ENCODE measurements around the gene RAB3A. TPM values are rescaled to one million over a fixed set of nuclear protein-coding genes. Genes with fewer than 3 reads are reported as not detected.

Gene RAB3A
- total and polyA plus RNA-seq, 9 of the 15 experiments (the other 6 are each of a cell fraction or from before 2014, with no cell fraction given) = 0.17 to 5.1 (median 0.90) TPM; not detected in 1

- TF ChIP-seq TFAP4 (CRISPR knock-in tag; IDR thresholded peaks at IDR 0.05; ENCODE audit: borderline replicate concordance) (0 out of 2 replicates have a peak, but pooled peaks have one; percentile 26), VEZF1 (CRISPR knock-in tag; IDR thresholded peaks at IDR 0.05) (peak; percentile 37; the same call in 1 of the 2 replicates), HOMEZ (CRISPR knock-in tag; IDR thresholded peaks at IDR 0.05) (no peak)
Measured at GRCh38 chr19:18225702-18226468, 22.0 kb upstream of the RAB3A start, which contains the start of gene PDE4C (continued).

- intact Hi-C loops (cut with micrococcal nuclease) = no loop called here
- no peak for DNase-seq (ENCODE audit: extremely low read depth in 1 of 4, low spot score in 3 of 4)
- Histone ChIP-seq H2AFZ (ENCODE audit: low read depth, low read length) (peak overlapping the region; percentile 83), H3K4me2 (ENCODE audit: insufficient read depth, low read length) (peak overlapping the region; percentile 87), H3K9me3 (replicated peaks; ENCODE audit: control insufficient read depth, insufficient read depth, low read depth, low read length) (no peaks in the 10 kb centered on the region), H3K9ac (ENCODE audit: insufficient read depth in 1 of 2, low read depth in 2 of 2, low read length in 2 of 2) (peak overlapping the region; percentile 82 to 83; a peak in 3 of 4 replicates), H3K36me3 (ENCODE audit: control insufficient read depth, insufficient read depth, low read length) (no peaks in the 10 kb centered on the region), H3K27ac (ENCODE audit: extremely low read depth, low read depth, low read length) (peak overlapping the region; percentile 84; the same call in 2 of the 3 replicates), H3K27me3 (ENCODE audit: control insufficient read depth in 2 of 2, insufficient read depth in 2 of 2, low read length in 2 of 2) (no peaks in the 10 kb centered on the region; a peak in 1 of 5 replicates), H3K4me3 (no peak overlapping the region), H3K4me1 (replicated peaks in 1 of 2; ENCODE audit: control insufficient read depth in 2 of 2, insufficient read depth in 2 of 2, low read length in 2 of 2) (peaks cover 21 to 56% of the 10 kb centered on the region in 2 experiments; a peak in 4 of 5 replicates), H3K79me2 (ENCODE audit: control insufficient read depth, insufficient read depth, low read length) (no peaks in the 10 kb centered on the region), H3K9me1 (ENCODE audit: control insufficient read depth, insufficient read depth, low read length) (no peaks in the 10 kb centered on the region), H4K20me1 (replicated peaks; ENCODE audit: control insufficient read depth, insufficient read depth, low read length) (peaks cover 5% of the 10 kb centered on the region; the same call in 1 of the 2 replicates)
- CTCF ChIA-PET (ENCODE audit: low intra/inter-chr PET ratio) = no interaction called here
- POLR2A ChIA-PET = interaction anchor here (1.8 kb wide), 1 partner anchor 11 kb away, joined by 5 read pairs; no protein-coding TSS in a partner anchor
- BruUV-seq (replicated peaks) = no TSS peak
- no peak for FAIRE-seq
- 25% methylated on average over 8 of the region's 16 CpGs for WGBS (ENCODE audit: insufficient coverage, low coverage, missing lambda C conversion rate)
- ATAC-seq = no peak
- in situ Hi-C loops (cut with MboI) = no loop called here
- TF ChIP-seq ZNF239 (CRISPR knock-in tag; IDR thresholded peaks at IDR 0.05) (no peak), ZNF592 (IDR thresholded peaks at IDR 0.05) (no peak), U2AF1 (optimal IDR thresholded peaks at IDR 0.05; ENCODE audit: low read depth, low read length) (no peak), CCAR2 (IDR thresholded peaks at IDR 0.05; ENCODE audit: low read depth, low read length) (no peak), ZNF766 (CRISPR knock-in tag; conservative IDR thresholded peaks at IDR 0.05) (no peak), RBBP5 (IDR thresholded peaks at IDR 0.05; ENCODE audit: borderline replicate concordance, insufficient read depth, low read length, poor library complexity, severe bottlenecking) (no peak), POLR2G (IDR thresholded peaks at IDR 0.05; ENCODE audit: low read depth, low read length) (no peak)
Measured at GRCh38 chr19:18225355-18225701, 21.5 kb upstream of the RAB3A start.
